HG02943 (cell line): ENCODE results near the gene RIMS4.

ENCODE experiments used
- ATAC-seq: cut with Tn5 transposase; IDR thresholded peaks from one replicate; pipeline ENCODE4 v1.9.1; 2021; ENCODE audit warnings: mild to moderate bottlenecking, low read depth, moderate library complexity; ENCODE audit not compliant: unreplicated experiment

RIMS4 gene

GRCh38 chr20:44799691-44800090 is 10.7 kb downstream of the RIMS4 start:
- ATAC-seq: no peak

DNA sequence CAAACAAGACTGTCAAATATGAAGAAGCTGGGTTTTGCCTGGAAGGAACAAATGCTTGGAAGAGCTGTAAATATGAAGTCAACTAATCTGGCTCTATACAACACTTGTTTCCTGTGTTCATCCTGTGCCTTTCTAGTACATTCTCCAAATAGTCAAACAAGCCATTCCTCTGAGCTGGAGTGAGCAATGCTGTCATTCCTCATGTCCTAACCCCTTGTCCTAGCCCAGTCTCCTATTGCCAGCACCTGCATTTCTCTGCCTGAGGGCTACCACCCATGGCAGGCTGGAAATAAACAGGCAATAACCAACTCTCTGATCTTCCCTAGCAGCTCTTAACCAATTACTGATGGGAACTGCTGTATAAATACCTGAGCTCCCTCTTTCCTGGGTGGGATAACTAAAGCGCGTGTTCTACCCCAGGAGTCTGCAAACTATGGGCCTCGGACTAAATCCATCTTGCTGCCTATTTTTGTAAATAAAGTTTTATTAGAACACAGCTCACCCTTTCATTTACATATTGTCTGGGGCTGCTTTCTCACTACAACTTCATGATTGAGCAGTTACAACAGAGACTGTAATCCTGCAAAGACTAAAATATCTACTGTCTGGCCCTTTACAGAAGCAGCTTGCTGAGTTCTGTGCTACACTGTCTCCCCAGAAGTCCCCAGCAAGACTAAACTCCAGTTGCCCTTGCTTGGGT is 13.4 kb downstream of the RIMS4 start:
- no peak for ATAC-seq

DNA sequence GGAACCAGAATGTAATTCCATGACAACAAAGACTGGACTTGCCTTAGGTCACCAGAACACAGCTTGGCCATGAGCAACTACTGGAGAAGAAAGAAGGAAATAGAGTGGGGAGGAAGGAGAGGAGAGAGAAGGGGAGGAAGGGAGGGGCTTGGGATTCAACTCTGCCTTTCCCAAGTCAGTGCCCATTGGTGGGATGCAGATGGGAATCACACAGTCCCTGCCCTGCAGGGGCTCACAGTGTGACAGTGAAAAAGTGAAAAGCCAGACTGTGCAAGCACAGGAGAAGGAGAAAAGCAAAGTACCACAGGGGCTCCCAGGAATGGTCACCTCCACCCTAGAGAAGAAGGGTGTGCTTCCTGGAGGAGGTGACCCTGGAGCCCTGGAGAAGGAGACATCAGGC is 14.0 kb downstream of the RIMS4 start:
- no peak for ATAC-seq

- ATAC-seq: no peak
Measured at GRCh38 chr20:44795836-44796235, 14.5 kb downstream of the RIMS4 start.

DNA sequence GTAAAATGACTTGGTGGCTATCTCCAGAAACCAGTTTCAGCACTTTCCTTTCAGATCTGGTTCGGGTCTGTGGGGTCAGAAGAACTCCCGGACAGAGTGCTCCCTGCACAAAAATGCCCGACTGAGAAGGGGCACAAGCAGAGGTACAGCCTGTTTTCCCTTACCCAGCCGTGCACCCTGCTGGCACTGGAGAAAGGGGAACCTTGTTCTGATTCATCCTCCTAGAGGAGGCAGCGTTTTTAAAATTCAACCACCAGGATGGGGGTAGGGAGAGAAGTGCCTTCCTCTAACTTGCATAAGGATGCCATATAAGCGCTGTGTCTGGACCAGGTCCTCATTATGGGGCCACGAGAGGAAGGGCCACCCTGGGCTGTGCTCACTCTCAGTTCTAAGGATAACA is 17.6 kb downstream of the RIMS4 start:
- ATAC-seq: no peak

GRCh38 chr20:44790638-44791393 is 19.5 kb downstream of the RIMS4 start:
- ATAC-seq: no peak

DNA sequence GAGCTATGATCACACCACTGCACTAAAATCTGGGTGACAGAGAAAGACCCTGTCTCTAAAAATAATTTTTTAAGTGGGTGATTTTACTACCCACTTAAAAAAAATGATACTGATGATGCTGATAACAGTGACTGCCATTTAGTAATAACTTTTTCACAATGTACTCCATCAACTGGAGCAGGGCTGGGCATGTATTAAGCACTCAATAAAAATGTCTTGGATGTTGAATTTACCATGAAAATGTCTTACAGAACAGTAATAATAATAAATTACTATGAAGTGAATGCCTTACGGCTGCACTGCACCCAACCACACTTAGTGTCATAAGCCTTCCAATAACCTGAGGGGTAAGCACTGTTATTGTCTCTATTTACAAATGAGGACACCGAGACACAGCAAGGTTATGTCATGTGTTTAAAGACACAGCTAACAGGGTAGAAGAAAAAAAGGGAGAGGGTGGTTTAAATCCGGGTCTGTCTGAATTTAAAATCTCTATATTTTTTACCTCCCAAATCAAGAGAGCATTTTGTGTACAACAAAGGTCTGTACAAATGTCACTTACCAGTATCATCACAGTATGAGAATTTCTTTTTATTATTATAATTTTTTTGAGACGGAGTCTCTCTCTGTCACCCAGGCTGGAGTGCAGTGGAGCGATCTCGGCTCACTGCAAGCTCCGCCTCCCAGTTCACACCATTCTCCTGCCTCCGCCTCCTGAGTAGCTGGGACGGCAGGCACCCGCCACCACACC is 21.5 kb downstream of the RIMS4 start:
- ATAC-seq: no peak

- no peak for ATAC-seq
Measured at GRCh38 chr20:44787299-44787698, 23.0 kb downstream of the RIMS4 start.

DNA sequence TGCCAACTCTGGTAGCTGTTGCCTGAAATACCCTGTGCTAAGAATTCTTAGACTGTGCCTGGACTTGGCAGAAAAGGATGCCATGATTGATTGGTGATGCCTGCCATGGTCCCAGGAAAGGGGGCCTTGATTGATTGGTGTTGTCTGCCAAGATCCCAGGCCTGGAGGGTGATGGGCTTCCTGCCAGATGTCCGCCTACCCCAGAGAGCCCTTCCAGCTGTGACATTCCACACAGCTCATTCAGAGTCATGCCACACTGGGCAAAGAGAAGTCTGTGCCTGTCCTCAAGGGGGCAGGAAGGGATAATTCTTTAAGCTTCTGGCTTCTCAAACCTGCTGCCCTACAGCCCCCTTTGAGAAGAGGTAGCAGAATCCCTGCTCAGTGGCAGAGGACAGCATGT is 24.6 kb downstream of the RIMS4 start:
- ATAC-seq: no peak

GRCh38 chr20:44784688-44785087 is 25.7 kb downstream of the RIMS4 start:
- ATAC-seq: no peak

- ATAC-seq: no peak
Measured at GRCh38 chr20:44781791-44782190, 28.6 kb downstream of the RIMS4 start.

GRCh38 chr20:44781118-44781517 is 29.2 kb downstream of the RIMS4 start:
- no peak for ATAC-seq

DNA sequence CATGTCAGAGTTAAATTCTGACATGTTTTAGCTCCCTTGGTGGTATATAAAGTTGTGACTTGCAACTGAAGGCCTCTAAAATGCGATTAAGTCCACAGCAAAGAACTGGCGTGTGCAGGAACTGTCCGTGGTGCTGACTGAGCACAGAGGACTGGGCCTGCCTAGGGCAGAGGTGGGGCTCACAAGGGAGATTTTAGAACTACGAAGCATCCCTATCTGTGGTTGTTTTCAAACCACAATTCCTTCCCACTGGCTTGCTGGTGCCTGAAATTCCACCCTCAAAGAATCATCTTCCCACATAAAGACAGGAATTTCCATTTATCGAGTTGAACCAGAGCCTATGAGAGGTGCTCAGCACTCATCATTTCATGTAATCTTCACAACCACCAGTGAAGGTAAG is 30.1 kb downstream of the RIMS4 start:
- ATAC-seq: no peak

GRCh38 chr20:44776980-44777379 is 33.4 kb downstream of the RIMS4 start:
- no peak for ATAC-seq

GRCh38 chr20:44773070-44773829 is 37.1 kb downstream of the RIMS4 start:
- ATAC-seq: no peak

DNA sequence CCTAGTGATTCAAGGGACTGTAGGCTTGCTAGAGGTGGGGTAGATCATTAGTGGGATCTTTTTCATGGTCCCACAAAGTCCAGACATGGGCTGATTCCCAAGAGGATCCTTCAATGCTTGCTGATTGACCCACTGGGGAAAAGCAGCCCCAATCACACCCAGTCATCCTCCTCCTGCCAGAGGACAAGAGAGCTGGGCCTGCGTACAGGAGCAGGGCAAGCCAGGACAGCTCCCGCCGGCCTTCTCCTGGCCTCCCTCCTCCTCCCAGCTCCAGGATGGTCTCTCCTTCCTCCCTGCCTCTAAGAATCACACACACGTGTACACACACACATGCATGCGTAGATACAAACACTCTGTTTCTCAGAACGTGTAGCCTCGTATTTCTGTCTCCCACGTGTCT is 37.7 kb downstream of the RIMS4 start:
- ATAC-seq: no peak

DNA sequence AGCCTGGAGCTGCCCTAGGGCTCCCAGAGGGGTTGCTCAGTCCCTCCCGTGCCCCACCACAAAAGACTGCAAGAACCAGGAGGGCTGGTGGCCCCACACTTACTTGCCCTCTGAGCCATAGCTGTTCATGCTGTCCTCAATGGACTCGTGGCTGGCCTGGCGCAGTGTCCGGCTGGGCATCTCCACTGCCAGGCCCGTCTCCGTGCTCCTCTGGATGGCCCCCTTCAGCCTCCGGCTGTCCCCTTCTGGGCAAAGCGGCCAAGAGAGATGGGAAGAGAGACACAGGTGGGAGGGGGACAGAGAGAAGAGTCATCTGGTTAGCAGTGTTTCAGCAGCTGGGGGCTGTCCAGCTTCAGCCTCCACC is 39.2 kb downstream of the RIMS4 start:
- no peak for ATAC-seq

- ATAC-seq: no peak
Measured at GRCh38 chr20:44770484-44771171, 39.7 kb downstream of the RIMS4 start.

DNA sequence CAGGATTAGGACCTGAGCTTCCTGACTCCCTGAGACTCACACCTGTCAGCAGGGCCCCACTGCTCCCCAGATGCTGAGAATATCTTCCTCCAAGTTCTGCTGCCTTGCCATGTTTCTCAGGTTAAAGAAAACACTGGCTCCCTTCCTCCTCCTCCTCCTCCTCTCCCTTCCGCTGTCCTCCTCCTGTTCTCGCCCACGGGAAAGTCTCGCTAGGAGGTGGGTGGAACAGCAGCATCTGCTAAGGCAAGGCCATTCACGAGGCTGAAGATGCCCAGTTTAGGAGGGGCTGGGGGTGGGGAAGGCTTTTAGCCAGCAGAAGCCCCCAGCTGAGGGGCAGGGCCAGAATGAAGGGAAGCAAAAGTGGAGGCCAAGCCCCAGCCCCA is 40.9 kb downstream of the RIMS4 start:
- ATAC-seq: no peak

- no peak for ATAC-seq
Measured at GRCh38 chr20:44768854-44769480, 41.4 kb downstream of the RIMS4 start.
